MCF 10A (cell line): ENCODE measurements around the gene IL20RB. TPM values are rescaled to one million over a fixed set of nuclear protein-coding genes. Genes with fewer than 3 reads are reported as not detected.

Experiments used
- BruUV-seq: library from RNA; stranded (reverse); fragments of 400-500 nt; replicated peaks from 2 replicates; lab custom pipeline; 2021; lab: Mats Ljungman, UMichigan
- CTCF ChIA-PET: fragments of 300-600 bp; sonication (Branson Sonifier 250); formaldehyde crosslinking; extraction: SDS; loops from one replicate; lab custom pipeline; 2021; ENCODE audit warnings: antibody characterized with exemption, inconsistent platforms; lab: Yijun Ruan, JAX
- POLR2A ChIA-PET: fragments of 300-600, 350-650 bp; sonication (Branson Sonifier 250); formaldehyde crosslinking; extraction: SDS; loops from one replicate; lab custom pipeline; 2020; ENCODE audit warnings: antibody characterized with exemption, inconsistent platforms; lab: Yijun Ruan, JAX
- DNase-seq: peaks from one replicate; pipeline ENCODE4 v3.0.0-alpha.2; 2018; ENCODE audit not compliant: unreplicated experiment
- H3K27ac Mint-ChIP-seq: one replicate; pipeline ENCODE4 v1.8.0; 2022; ENCODE audit warnings: mild to moderate bottlenecking, low read depth, mixed read lengths; ENCODE audit not compliant: unreplicated experiment
- H3K27me3 Mint-ChIP-seq: one replicate; pipeline ENCODE4 v1.8.0; 2022; ENCODE audit warnings: mixed read lengths; ENCODE audit not compliant: insufficient read depth, unreplicated experiment
- H3K36me3 Mint-ChIP-seq: one replicate; pipeline ENCODE4 v1.8.0; 2022; ENCODE audit warnings: mild to moderate bottlenecking, moderate library complexity, mixed read lengths; ENCODE audit not compliant: insufficient read depth, unreplicated experiment
- H3K4me1 Mint-ChIP-seq: one replicate; pipeline ENCODE4 v1.8.0; 2022; ENCODE audit warnings: mixed read lengths; ENCODE audit not compliant: insufficient read depth, unreplicated experiment
- H3K4me3 Mint-ChIP-seq: one replicate; pipeline ENCODE4 v1.8.0; 2022; ENCODE audit warnings: mild to moderate bottlenecking, moderate library complexity, mixed read lengths; ENCODE audit not compliant: unreplicated experiment
- H3K9me3 Mint-ChIP-seq: one replicate; pipeline ENCODE4 v1.8.0; 2022; ENCODE audit warnings: mixed read lengths; ENCODE audit not compliant: unreplicated experiment
- intact Hi-C: fragments of 100-400 bp; cut with micrococcal nuclease; formaldehyde crosslinking; loops from 2 replicates; pipeline ENCODE4 v1.14.1; 2022
- total RNA-seq: library from RNA; stranded (reverse); gene quantifications from 2 replicates; pipeline ENCODE4 v1.2.3, GENCODE V29; 2022
- TF ChIP-seq, protein P1 (sequence below): fragments of 200-600 bp; IDR thresholded peaks from one replicate; pipeline ENCODE4 v1.8.0; 2022; ENCODE audit warnings: antibody characterized with exemption, mild to moderate bottlenecking; ENCODE audit not compliant: unreplicated experiment

IL20RB gene
- total RNA-seq, 1 experiment from 2014 or later = 158 TPM

DNA sequence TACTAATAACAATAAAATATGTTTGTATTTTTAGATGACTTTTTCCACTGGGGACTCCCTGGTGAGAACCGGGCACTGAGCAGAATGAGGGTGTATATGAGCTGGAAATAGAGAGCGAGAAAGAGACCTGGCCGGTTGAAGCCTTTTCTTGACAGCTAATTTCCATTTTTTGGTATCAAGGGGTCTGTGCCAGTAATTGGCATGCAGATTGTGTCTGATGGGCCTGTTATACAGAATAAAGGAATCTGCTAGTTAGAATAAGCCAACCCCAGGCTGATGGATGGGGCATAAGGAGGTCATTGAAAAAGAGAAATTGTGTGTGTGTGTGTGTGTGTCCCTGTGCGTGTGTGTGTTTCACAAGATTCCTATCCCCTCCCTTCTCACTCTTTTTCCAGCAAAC lies 83.9 kb downstream of the IL20RB start:
- intact Hi-C loops = no loop called here
- Mint-ChIP-seq H3K27ac (no peak overlapping the region), H3K27me3 (no peaks in the 10 kb centered on the region), H3K4me1 (peaks cover 21% of the 10 kb centered on the region), H3K9me3 (no peaks in the 10 kb centered on the region), H3K36me3 (peaks cover 88% of the 10 kb centered on the region), H3K4me3 (no peak overlapping the region)
- ChIA-PET CTCF (interaction anchor here (1.8 kb wide), 1 partner anchor 10 kb away, joined by 10 read pairs; no protein-coding TSS in a partner anchor), POLR2A (interaction anchor here (0.6 kb wide), 1 partner anchor 956 kb away, joined by 3 read pairs; no protein-coding TSS in a partner anchor)
- DNase-seq = no peak
- TF ChIP-seq, protein P1, sequence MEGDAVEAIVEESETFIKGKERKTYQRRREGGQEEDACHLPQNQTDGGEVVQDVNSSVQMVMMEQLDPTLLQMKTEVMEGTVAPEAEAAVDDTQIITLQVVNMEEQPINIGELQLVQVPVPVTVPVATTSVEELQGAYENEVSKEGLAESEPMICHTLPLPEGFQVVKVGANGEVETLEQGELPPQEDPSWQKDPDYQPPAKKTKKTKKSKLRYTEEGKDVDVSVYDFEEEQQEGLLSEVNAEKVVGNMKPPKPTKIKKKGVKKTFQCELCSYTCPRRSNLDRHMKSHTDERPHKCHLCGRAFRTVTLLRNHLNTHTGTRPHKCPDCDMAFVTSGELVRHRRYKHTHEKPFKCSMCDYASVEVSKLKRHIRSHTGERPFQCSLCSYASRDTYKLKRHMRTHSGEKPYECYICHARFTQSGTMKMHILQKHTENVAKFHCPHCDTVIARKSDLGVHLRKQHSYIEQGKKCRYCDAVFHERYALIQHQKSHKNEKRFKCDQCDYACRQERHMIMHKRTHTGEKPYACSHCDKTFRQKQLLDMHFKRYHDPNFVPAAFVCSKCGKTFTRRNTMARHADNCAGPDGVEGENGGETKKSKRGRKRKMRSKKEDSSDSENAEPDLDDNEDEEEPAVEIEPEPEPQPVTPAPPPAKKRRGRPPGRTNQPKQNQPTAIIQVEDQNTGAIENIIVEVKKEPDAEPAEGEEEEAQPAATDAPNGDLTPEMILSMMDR = no peak
- no TSS peak for BruUV-seq

GRCh38 chr3:137046747-137047146 lies 89.0 kb downstream of the IL20RB start:
- peaks cover 6% of the 10 kb centered on the region for H3K4me1 Mint-ChIP-seq
- intact Hi-C loops = no loop called here
- TF ChIP-seq, protein P1 = no peak
- H3K9me3 Mint-ChIP-seq = no peaks in the 10 kb centered on the region
- peaks cover 88% of the 10 kb centered on the region for H3K36me3 Mint-ChIP-seq
- ChIA-PET POLR2A (no interaction called here), CTCF (interaction anchor here (0.5 kb wide), 1 partner anchor 31 kb away, joined by 3 read pairs; no protein-coding TSS in a partner anchor)
- no TSS peak for BruUV-seq
- H3K27me3 Mint-ChIP-seq = no peaks in the 10 kb centered on the region
- no peak overlapping the region for H3K27ac Mint-ChIP-seq
- no peak overlapping the region for H3K4me3 Mint-ChIP-seq
- DNase-seq = no peak

DNA sequence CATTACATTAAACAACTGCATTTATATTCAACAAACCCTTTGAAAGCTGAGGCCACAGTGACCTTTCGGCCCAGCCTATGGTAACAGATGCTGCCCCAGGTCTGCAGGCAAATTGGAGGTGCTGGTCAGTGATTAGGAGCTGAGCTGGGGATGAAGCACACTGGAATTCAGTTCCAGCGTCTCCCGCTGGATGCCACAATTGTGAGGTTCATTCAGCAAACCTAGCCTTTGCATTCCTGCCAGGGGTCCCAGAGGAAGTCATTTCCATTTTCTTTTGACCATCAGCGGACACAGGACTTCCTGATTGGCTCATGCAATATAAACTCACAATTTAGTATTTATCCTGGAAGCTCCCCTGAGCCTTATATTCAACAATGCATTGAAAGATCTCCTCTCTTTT lies 89.5 kb downstream of the IL20RB start:
- ChIA-PET CTCF (no interaction called here), POLR2A (no interaction called here)
- Mint-ChIP-seq H3K27me3 (no peaks in the 10 kb centered on the region), H3K9me3 (no peaks in the 10 kb centered on the region), H3K4me1 (peaks cover 6% of the 10 kb centered on the region), H3K4me3 (no peak overlapping the region), H3K36me3 (peaks cover 88% of the 10 kb centered on the region), H3K27ac (no peak overlapping the region)
- BruUV-seq = no TSS peak
- intact Hi-C loops = no loop called here
- TF ChIP-seq, protein P1 = no peak
- no peak for DNase-seq

DNA sequence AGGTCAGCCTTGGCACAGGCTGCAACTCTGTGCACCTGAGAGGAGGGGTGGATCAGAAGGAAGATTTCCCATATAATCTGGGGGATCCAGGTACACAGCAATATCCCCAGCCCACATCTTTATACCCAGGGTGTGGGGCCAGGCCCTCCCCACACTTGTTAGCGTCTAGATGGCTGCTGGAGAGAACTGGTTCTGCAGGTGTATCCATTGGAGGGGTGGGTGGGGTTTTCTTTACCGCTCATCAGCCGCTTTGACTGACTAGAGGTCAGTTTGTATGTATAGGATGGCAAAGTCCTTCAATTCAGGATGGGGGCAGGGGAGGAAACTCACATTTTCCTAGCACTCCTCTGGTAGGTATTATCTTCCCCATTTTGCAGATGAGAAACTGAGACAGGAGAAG lies 92.5 kb downstream of the IL20RB start:
- intact Hi-C loops = no loop called here
- H3K27me3 Mint-ChIP-seq = no peaks in the 10 kb centered on the region
- no peak overlapping the region for H3K27ac Mint-ChIP-seq
- H3K36me3 Mint-ChIP-seq = peaks cover 86% of the 10 kb centered on the region
- H3K9me3 Mint-ChIP-seq = no peaks in the 10 kb centered on the region
- H3K4me3 Mint-ChIP-seq = no peak overlapping the region
- TF ChIP-seq, protein P1 = no peak
- ChIA-PET POLR2A (no interaction called here), CTCF (no interaction called here)
- no peak for DNase-seq
- H3K4me1 Mint-ChIP-seq = peaks cover 12% of the 10 kb centered on the region
- no TSS peak for BruUV-seq
